B cell (primary cell): Measurements from ENCODE around the gene DCTN3. TPM values are rescaled to one million over a fixed set of nuclear protein-coding genes. Genes with fewer than 3 reads are reported as not detected.

Experiments used
- ATAC-seq: fragments of 200-7000 bp; cut with Tn5 transposase; one replicate; pipeline ENCODE4 v1.10.0; 2021; ENCODE audit warnings: low read depth, mild to moderate bottlenecking, moderate number of reproducible peaks, moderate library complexity
- CTCF ChIA-PET: fragments of 350-600 bp; sonication (Branson Sonifier 250); formaldehyde crosslinking; loops from one replicate; lab custom pipeline; 2021; ENCODE audit warnings: antibody characterized with exemption, inconsistent platforms; lab: Charles Lee
- POLR2A ChIA-PET: fragments of 350-600 bp; sonication (Branson Sonifier 250); formaldehyde crosslinking; loops from one replicate; lab custom pipeline; 2021; ENCODE audit warnings: antibody characterized with exemption; lab: Charles Lee
- DNase-seq: peaks from one replicate; pipeline ENCODE4 v3.0.0; 2013
- H2AFZ ChIP-seq: 2 replicates; pipeline ENCODE4 v1.6.1; 2012; ENCODE audit warnings: mild to moderate bottlenecking, low read depth, low read length; ENCODE audit not compliant: insufficient read depth, poor library complexity, severe bottlenecking
- H3K27ac ChIP-seq, 2 donors: 1 replicate in 1 of 2; 2 replicates in 1 of 2; pipeline ENCODE4 v1.5.1; 2012 to 2013; ENCODE audit warnings: low read length in 2 of 2, mild to moderate bottlenecking in 2 of 2, moderate library complexity in 1 of 2
- H3K27me3 ChIP-seq, 4 experiments: fragments of 200-600 bp in 1 of 4; sonication (generic) in 1 of 4; replicated peaks in 1 of 4; 1 replicate in 2 of 4; 2 replicates in 2 of 4; pipeline versions ENCODE4 v1.6.1 to v1.7.0; 2013 to 2016; ENCODE audit warnings: low read length in 3 of 4, mild to moderate bottlenecking in 2 of 4, mixed read lengths in 1 of 4, moderate library complexity in 1 of 4; ENCODE audit not compliant: insufficient read depth in 4 of 4, control insufficient read depth in 3 of 4; ENCODE audit errors: control extremely low read depth in 1 of 4
- H3K36me3 ChIP-seq, 2 experiments: replicated peaks in 1 of 2; 1 replicate in 1 of 2; 2 replicates in 1 of 2; pipeline versions ENCODE4 v1.6.1 to v1.7.1; 2013; ENCODE audit warnings: low read length in 1 of 2; ENCODE audit not compliant: insufficient read depth in 2 of 2, control insufficient read depth in 1 of 2; ENCODE audit errors: control extremely low read depth in 1 of 2, extremely low read depth in 1 of 2
- H3K4me1 ChIP-seq, 2 donors: fragments of 200-600 bp in 1 of 2; sonication (generic) in 1 of 2; 1 replicate in 1 of 2; 2 replicates in 1 of 2; pipeline versions ENCODE4 v1.5.1 to v1.6.1; 2013 to 2017; ENCODE audit warnings: low read length in 2 of 2; ENCODE audit not compliant: control insufficient read depth in 2 of 2, insufficient read depth in 2 of 2
- H3K4me2 ChIP-seq: replicated peaks from 2 replicates; pipeline ENCODE3; 2012; ENCODE audit warnings: mild to moderate bottlenecking, low read depth, low read length; ENCODE audit not compliant: poor library complexity, severe bottlenecking
- H3K4me3 ChIP-seq, 5 experiments: fragments of 200-600 bp in 1 of 5; sonication (generic) in 1 of 5; 1 replicate in 3 of 5; 2 replicates in 2 of 5; pipeline versions ENCODE4 v1.5.1 to v1.7.0; 2011 to 2016; ENCODE audit warnings: low read length in 4 of 5, mild to moderate bottlenecking in 4 of 5, low read depth in 2 of 5, control low read depth in 1 of 5, moderate library complexity in 1 of 5; ENCODE audit not compliant: insufficient read depth in 1 of 5; ENCODE audit errors: control extremely low read depth in 1 of 5, extremely low read depth in 1 of 5
- H3K79me2 ChIP-seq: fragments of 200-600 bp; sonication (generic); one replicate; pipeline ENCODE4 v1.6.0; 2016; ENCODE audit warnings: low read length; ENCODE audit not compliant: control insufficient read depth, insufficient read depth
- H3K9ac ChIP-seq: fragments of 200-600 bp; sonication (generic); 2 replicates; pipeline ENCODE4 v1.6.1; 2017; ENCODE audit warnings: mild to moderate bottlenecking, low read length, moderate library complexity
- H3K9me3 ChIP-seq, 3 donors: one replicate each; pipeline versions ENCODE4 v1.6.1 to v1.7.1; 2013; ENCODE audit warnings: low read length in 2 of 3; ENCODE audit not compliant: control insufficient read depth in 2 of 3, insufficient read depth in 1 of 3; ENCODE audit errors: control extremely low read depth in 1 of 3
- H4K20me1 ChIP-seq: 2 replicates; pipeline ENCODE4 v1.6.0; 2012; ENCODE audit warnings: mild to moderate bottlenecking, low read length; ENCODE audit not compliant: insufficient read depth, control insufficient read depth, poor library complexity, severe bottlenecking
- H3K27ac Mint-ChIP-seq: one replicate; pipeline ENCODE4 v1.8.0; 2021; ENCODE audit warnings: mixed read lengths
- H3K27me3 Mint-ChIP-seq: one replicate; pipeline ENCODE4 v1.8.0; 2021; ENCODE audit warnings: mixed read lengths
- H3K4me1 Mint-ChIP-seq: one replicate; pipeline ENCODE4 v1.8.0; 2021; ENCODE audit warnings: mixed read lengths
- H3K4me3 Mint-ChIP-seq: one replicate; pipeline ENCODE4 v1.8.0; 2021; ENCODE audit warnings: mixed read lengths
- H3K9me3 Mint-ChIP-seq: one replicate; pipeline ENCODE4 v1.8.0; 2022; ENCODE audit warnings: mixed read lengths; ENCODE audit not compliant: insufficient read depth
- CTCF ChIP-seq: fragments of 200-600 bp; IDR thresholded peaks from one replicate; pipeline ENCODE4 v1.8.0; 2022; ENCODE audit warnings: antibody characterized with exemption, mild to moderate bottlenecking
- EZH2 ChIP-seq: IDR thresholded peaks from 2 replicates; pipeline ENCODE4 v1.6.1; 2012; ENCODE audit warnings: borderline replicate concordance, low read depth, mild to moderate bottlenecking, moderate library complexity, low read length; ENCODE audit not compliant: insufficient read depth, poor library complexity, severe bottlenecking
- WGBS: methylation state at CpG from one replicate; pipeline ENCODE4 v1.1.5; 2013; ENCODE audit warnings: missing lambda C conversion rate; ENCODE audit not compliant: insufficient coverage; 5-methylcytosine and 5-hydroxymethylcytosine counted together
- intact Hi-C: fragments of 100-400 bp; cut with micrococcal nuclease; formaldehyde crosslinking; loops from one replicate; pipeline ENCODE4 v1.10.0; 2022
- polyA plus RNA-seq: library from polyadenylated mRNA; depleted of rRNA; stranded (reverse); fragments of >200 nt; gene quantifications from 2 replicates; pipeline ENCODE4 v1.2.3, GENCODE V29; 2012
- total RNA-seq, 2 donors: library from RNA; stranded (reverse); fragments of 120-200 nt in 1 of 2; gene quantifications; 1 replicate in 1 of 2; 2 replicates in 1 of 2; pipeline versions ENCODE4 v1.2.3 to v1.2.4, GENCODE V29; 2013 to 2022

Gene DCTN3
- total and polyA plus RNA-seq, 2 donors (not counting 1 experiment from before 2014, with no cell fraction given): 48.2 to 75.0 TPM

- H3K4me3 ChIP-seq: peak overlapping the region; percentile 38 to 73 (median 48)
- Mint-ChIP-seq H3K27ac (no peak overlapping the region), H3K27me3 (peaks cover 75% of the 10 kb centered on the region), H3K9me3 (no peaks in the 10 kb centered on the region), H3K4me1 (peaks cover 37% of the 10 kb centered on the region), H3K4me3 (peak overlapping the region; percentile 81)
- DNase-seq (peak; percentile 85), ATAC-seq (peak; percentile 92)
- H3K9ac ChIP-seq: peak overlapping the region; percentile 79
- TF ChIP-seq CTCF (peak; percentile 95), EZH2 (peak; percentile 23)
- peaks cover 40 to 49% of the 10 kb centered on the region in 2 donors for H3K4me1 ChIP-seq
- no peaks in the 10 kb centered on the region for H3K36me3 ChIP-seq
- intact Hi-C loops: loop anchor here (1.0 to 10.0 kb wide), 5 partner anchors 43 to 967 kb away; no protein-coding TSS in a partner anchor
- peaks cover 0 to 26% (median 0%) of the 10 kb centered on the region in 3 donors for H3K9me3 ChIP-seq
- ChIA-PET CTCF (interaction anchor here (0.6 to 2.7 kb wide), 23 partner anchors 9 to 968 kb away, joined by 3 to 30 read pairs (median 4); no protein-coding TSS in a partner anchor), POLR2A (no interaction called here)
- peak overlapping the region; percentile 99 for H3K4me2 ChIP-seq
- no peaks in the 10 kb centered on the region for H4K20me1 ChIP-seq
- H3K27me3 ChIP-seq: peaks cover 0 to 81% (median 60%) of the 10 kb centered on the region in 4 experiments
- 1% methylated on average over 59 of the region's 60 CpGs for WGBS
- no peaks in the 10 kb centered on the region for H3K79me2 ChIP-seq
- peak overlapping the region; percentile 77 for H2AFZ ChIP-seq
- H3K27ac ChIP-seq: no peak overlapping the region
Measured at GRCh38 chr9:34591248-34591916, 28.9 kb downstream of the DCTN3 start.
